Endodermal cell (in vitro differentiated cells): ENCODE results near the gene MTFR1L. TPM values are rescaled to one million over a fixed set of nuclear protein-coding genes. Genes with fewer than 3 reads are reported as not detected.

ENCODE experiments used
- DNase-seq: peaks from one replicate; pipeline ENCODE4 v3.0.0-alpha.2; 2017
- H3K27ac ChIP-seq: 2 replicates; pipeline ENCODE4 v1.5.1; 2013; ENCODE audit warnings: mild to moderate bottlenecking, low read depth, low read length, moderate library complexity
- H3K27me3 ChIP-seq: 2 replicates; pipeline ENCODE4 v1.6.1; 2013; ENCODE audit warnings: mild to moderate bottlenecking, low read length, moderate library complexity; ENCODE audit not compliant: insufficient read depth, control insufficient read depth, poor library complexity, severe bottlenecking
- H3K36me3 ChIP-seq: 2 replicates; pipeline ENCODE4 v1.7.0; 2013; ENCODE audit warnings: mild to moderate bottlenecking, low read length, moderate library complexity; ENCODE audit not compliant: control insufficient read depth, insufficient read depth
- H3K4me1 ChIP-seq: one replicate; pipeline ENCODE4 v1.7.0; 2013; ENCODE audit warnings: low read length; ENCODE audit not compliant: control insufficient read depth, insufficient read depth
- H3K4me3 ChIP-seq: 2 replicates; pipeline ENCODE4 v1.5.1; 2013; ENCODE audit warnings: mild to moderate bottlenecking, low read length, moderate library complexity
- H3K9ac ChIP-seq: 2 replicates; pipeline ENCODE4 v1.6.1; 2013; ENCODE audit warnings: mild to moderate bottlenecking, low read length, moderate library complexity; ENCODE audit not compliant: poor library complexity, severe bottlenecking; ENCODE audit errors: extremely low read depth
- H3K9me3 ChIP-seq: 2 replicates; pipeline ENCODE4 v1.6.1; 2013; ENCODE audit warnings: mild to moderate bottlenecking, low read length, moderate library complexity; ENCODE audit not compliant: control insufficient read depth
- H3K27ac Mint-ChIP-seq: 2 replicates; pipeline ENCODE4 v1.8.0; 2020; ENCODE audit warnings: mixed read lengths
- H3K27me3 Mint-ChIP-seq: 2 replicates; pipeline ENCODE4 v1.8.0; 2021; ENCODE audit warnings: mild to moderate bottlenecking, mixed read lengths; ENCODE audit not compliant: insufficient read depth
- H3K36me3 Mint-ChIP-seq: 2 replicates; pipeline ENCODE4 v1.8.0; 2020; ENCODE audit warnings: low read depth, mixed read lengths
- H3K4me1 Mint-ChIP-seq: 2 replicates; pipeline ENCODE4 v1.8.0; 2020; ENCODE audit warnings: mixed read lengths
- H3K4me3 Mint-ChIP-seq: 2 replicates; pipeline ENCODE4 v1.8.0; 2020; ENCODE audit warnings: mild to moderate bottlenecking, moderate library complexity, mixed read lengths
- H3K9me3 Mint-ChIP-seq: 2 replicates; pipeline ENCODE4 v1.8.0; 2020; ENCODE audit warnings: mild to moderate bottlenecking, mixed read lengths
- WGBS, 2 experiments: methylation state at CpG; one replicate each; pipeline versions ENCODE4 v1.1.5 to v1.1.7; 2013; ENCODE audit warnings: missing lambda C conversion rate in 2 of 2, mixed read lengths in 1 of 2; ENCODE audit not compliant: insufficient coverage in 1 of 2, insufficient read length in 1 of 2; 5-methylcytosine and 5-hydroxymethylcytosine counted together
- total RNA-seq, 2 donors: library from RNA; stranded (reverse); fragmentation: NEBNext Ultra II Directional in 1 of 2; extraction: Animal tissue kit (Norgen Biotek cat#: 25700) in 1 of 2; gene quantifications; 2 replicates in 1 of 2; 3 replicates in 1 of 2; pipeline ENCODE4 v1.2.1, GENCODE V29; 2021
- TF ChIP-seq, protein P1 (sequence below): fragments of 200-600 bp; sonication (generic); conservative IDR thresholded peaks from 2 replicates; pipeline ENCODE4 v1.5.0; 2021; ENCODE audit warnings: antibody characterized with exemption, mild to moderate bottlenecking

The MTFR1L gene
- total RNA-seq, 2 donors from 2014 or later: 31.6 to 36.2 TPM

DNA sequence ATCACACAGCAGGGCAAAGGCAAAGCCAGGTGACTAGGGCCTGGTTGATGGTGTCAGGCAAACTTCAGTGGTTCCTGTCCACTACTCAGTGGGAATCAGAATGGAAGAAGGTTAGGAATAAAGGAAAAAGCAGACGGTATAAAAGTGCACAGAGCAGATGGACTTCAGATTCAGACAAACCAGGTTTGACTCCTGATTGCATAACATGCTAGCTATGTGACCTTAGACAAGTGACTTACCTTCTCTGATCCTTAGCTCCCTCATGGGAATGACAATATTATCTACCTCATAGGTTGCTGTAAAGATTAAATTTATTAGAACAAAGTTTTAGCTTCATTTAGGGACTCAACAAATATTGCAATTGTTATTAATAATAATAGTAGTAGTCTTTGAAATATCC, 50.9 kb downstream of the MTFR1L start:
- no peak overlapping the region for H3K27ac Mint-ChIP-seq
- no peaks in the 10 kb centered on the region for H3K27me3 Mint-ChIP-seq
- WGBS, 2 experiments: 89 to 100% methylated on average over 1 of the region's 1 CpG
- DNase-seq: no peak
- H3K9me3 Mint-ChIP-seq: no peaks in the 10 kb centered on the region
- Histone ChIP-seq H3K4me1 (peaks cover 3% of the 10 kb centered on the region), H3K9me3 (no peaks in the 10 kb centered on the region), H3K4me3 (no peak overlapping the region), H3K9ac (no peak overlapping the region), H3K36me3 (peaks cover 8% of the 10 kb centered on the region), H3K27ac (no peak overlapping the region), H3K27me3 (no peaks in the 10 kb centered on the region)
- peaks cover 9% of the 10 kb centered on the region for H3K36me3 Mint-ChIP-seq
- TF ChIP-seq, protein P1, sequence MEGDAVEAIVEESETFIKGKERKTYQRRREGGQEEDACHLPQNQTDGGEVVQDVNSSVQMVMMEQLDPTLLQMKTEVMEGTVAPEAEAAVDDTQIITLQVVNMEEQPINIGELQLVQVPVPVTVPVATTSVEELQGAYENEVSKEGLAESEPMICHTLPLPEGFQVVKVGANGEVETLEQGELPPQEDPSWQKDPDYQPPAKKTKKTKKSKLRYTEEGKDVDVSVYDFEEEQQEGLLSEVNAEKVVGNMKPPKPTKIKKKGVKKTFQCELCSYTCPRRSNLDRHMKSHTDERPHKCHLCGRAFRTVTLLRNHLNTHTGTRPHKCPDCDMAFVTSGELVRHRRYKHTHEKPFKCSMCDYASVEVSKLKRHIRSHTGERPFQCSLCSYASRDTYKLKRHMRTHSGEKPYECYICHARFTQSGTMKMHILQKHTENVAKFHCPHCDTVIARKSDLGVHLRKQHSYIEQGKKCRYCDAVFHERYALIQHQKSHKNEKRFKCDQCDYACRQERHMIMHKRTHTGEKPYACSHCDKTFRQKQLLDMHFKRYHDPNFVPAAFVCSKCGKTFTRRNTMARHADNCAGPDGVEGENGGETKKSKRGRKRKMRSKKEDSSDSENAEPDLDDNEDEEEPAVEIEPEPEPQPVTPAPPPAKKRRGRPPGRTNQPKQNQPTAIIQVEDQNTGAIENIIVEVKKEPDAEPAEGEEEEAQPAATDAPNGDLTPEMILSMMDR: no peak
- H3K4me1 Mint-ChIP-seq: peaks cover 9% of the 10 kb centered on the region
- no peak overlapping the region for H3K4me3 Mint-ChIP-seq

- TF ChIP-seq, protein P1: no peak
- 58 to 61% methylated on average over 3 to 5 of the region's 5 CpGs for WGBS, 2 experiments
- no peak overlapping the region for H3K4me3 Mint-ChIP-seq
These were observed 51.4 kb downstream of the MTFR1L start for GRCh38 chr1:25871086-25871703.

DNA sequence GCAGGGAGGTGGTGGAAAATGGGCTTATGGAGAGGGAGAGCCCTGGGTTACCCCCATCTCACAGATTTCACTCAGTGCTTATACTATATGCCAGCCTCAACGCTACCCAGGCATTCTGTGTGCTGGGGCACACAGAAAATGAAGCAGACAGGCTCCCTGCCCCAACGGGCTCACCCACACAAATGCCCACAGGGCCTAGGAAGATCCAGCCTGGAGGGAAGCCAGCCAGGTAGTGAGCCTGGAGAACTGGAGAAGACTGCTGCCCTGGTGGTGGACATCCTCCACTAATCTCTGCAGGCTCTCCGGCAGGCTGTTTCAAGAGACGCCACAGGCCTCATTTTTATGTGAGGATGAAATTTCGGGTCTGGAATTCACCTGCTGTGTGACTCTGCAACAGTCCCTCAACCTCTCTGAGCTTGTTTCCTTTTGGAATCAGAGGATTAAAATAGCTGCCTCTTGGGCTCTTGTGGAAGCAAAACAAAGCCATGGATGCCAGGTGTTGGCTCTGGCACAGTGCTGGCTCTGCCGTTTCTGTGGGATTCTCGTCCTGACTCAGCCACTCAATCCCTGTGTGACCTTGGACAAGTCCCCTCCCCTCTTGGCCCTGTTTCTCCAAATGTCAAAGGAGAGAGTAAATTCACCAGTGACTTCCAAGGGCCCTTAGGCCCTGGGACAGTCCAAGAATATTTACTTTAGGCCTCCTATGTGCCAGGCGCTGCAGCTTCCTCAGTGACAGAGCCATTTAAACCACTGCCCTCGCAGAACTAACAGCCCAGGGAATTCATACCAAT, 52.1 kb downstream of the MTFR1L start:
- Histone ChIP-seq H3K4me1 (peaks cover 3% of the 10 kb centered on the region), H3K27ac (no peak overlapping the region), H3K27me3 (no peaks in the 10 kb centered on the region), H3K9me3 (no peaks in the 10 kb centered on the region), H3K9ac (no peak overlapping the region), H3K4me3 (no peak overlapping the region), H3K36me3 (peaks cover 8% of the 10 kb centered on the region)
- H3K27me3 Mint-ChIP-seq: no peaks in the 10 kb centered on the region
- no peak for DNase-seq
- H3K27ac Mint-ChIP-seq: no peak overlapping the region
- no peaks in the 10 kb centered on the region for H3K36me3 Mint-ChIP-seq
- H3K4me1 Mint-ChIP-seq: peaks cover 18% of the 10 kb centered on the region
- H3K9me3 Mint-ChIP-seq: no peaks in the 10 kb centered on the region
- H3K4me3 Mint-ChIP-seq: no peak overlapping the region
- TF ChIP-seq, protein P1: no peak
- WGBS, 2 experiments: 82 to 90% methylated on average over 6 to 9 of the region's 9 CpGs

More at GRCh38 chr1:25871086-25871703, 51.4 kb downstream of the MTFR1L start:
- H3K27me3 ChIP-seq: no peaks in the 10 kb centered on the region
- H3K9ac ChIP-seq: no peak overlapping the region
- Mint-ChIP-seq H3K27ac (no peak overlapping the region), H3K27me3 (no peaks in the 10 kb centered on the region), H3K9me3 (no peaks in the 10 kb centered on the region), H3K36me3 (peaks cover 4% of the 10 kb centered on the region), H3K4me1 (peaks cover 11% of the 10 kb centered on the region)
- peaks cover 3% of the 10 kb centered on the region for H3K4me1 ChIP-seq
- H3K36me3 ChIP-seq: peaks cover 8% of the 10 kb centered on the region
- H3K9me3 ChIP-seq: no peaks in the 10 kb centered on the region
- DNase-seq: no peak
- H3K27ac ChIP-seq: no peak overlapping the region
- H3K4me3 ChIP-seq: no peak overlapping the region
